Measurements from ENCODE around the gene COL4A1.

COL4A1 gene

DNA sequence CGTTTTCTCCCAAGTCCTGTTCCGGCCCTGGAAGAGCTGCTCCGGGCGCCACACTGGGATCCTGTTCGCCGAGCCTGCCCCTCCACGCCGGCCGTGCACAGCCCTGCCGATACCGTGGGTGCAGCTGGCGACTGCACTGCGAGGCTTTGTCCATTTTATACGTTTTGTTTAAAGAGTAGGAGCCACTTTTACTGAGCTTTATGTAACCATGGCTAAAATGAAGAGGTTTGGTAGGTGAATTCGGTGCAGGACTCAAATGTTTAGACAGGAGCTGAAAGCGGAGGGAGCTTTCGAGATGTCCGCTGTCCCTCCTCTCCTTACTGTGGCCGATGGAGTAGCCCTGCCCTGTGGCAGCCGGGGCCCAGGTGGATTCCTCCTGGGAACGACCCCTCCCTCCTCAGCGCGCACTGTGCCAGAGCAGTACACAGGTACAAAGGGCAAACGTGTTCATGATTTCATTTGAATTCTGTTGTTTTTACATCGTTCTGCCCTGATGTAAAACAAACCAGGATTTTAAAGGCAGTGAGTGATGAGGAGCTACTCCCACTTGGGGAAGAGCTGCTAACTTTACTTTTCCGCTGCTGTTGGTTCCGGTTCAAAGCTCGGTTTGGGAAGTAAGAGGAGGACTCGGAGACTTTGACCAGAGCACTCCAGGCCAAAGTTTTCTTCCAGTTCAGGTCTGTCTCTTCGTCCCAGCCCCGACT is 1.9 kb upstream of the COL4A1 start:
- H3K27ac ChIP-seq, result peak overlapping the region; percentile 96 to 99
- TF ChIP-seq, protein P1, sequence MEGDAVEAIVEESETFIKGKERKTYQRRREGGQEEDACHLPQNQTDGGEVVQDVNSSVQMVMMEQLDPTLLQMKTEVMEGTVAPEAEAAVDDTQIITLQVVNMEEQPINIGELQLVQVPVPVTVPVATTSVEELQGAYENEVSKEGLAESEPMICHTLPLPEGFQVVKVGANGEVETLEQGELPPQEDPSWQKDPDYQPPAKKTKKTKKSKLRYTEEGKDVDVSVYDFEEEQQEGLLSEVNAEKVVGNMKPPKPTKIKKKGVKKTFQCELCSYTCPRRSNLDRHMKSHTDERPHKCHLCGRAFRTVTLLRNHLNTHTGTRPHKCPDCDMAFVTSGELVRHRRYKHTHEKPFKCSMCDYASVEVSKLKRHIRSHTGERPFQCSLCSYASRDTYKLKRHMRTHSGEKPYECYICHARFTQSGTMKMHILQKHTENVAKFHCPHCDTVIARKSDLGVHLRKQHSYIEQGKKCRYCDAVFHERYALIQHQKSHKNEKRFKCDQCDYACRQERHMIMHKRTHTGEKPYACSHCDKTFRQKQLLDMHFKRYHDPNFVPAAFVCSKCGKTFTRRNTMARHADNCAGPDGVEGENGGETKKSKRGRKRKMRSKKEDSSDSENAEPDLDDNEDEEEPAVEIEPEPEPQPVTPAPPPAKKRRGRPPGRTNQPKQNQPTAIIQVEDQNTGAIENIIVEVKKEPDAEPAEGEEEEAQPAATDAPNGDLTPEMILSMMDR (IDR thresholded peaks at IDR 0.05), result no peak
- H3K9me3 ChIP-seq, result no peaks in the 10 kb centered on the region
- intact Hi-C loops (cut with DNase I; ENCODE audit: low total_unique reads), result loop anchor here (10.0 kb wide), 1 partner anchor 84 kb away; no protein-coding TSS in a partner anchor
- peak in 1 of 2 donors; percentile 66 for DNase-seq
- H3K36me3 ChIP-seq, result peaks cover 0 to 11% (median 0%) of the 10 kb centered on the region in 3 donors
- H3K4me1 ChIP-seq, result peaks cover 0 to 60% (median 39%) of the 10 kb centered on the region in 4 donors
- H3K27me3 ChIP-seq, result no peaks in the 10 kb centered on the region
- peak overlapping the region; percentile 79 to 97 for H3K4me3 ChIP-seq

DNA sequence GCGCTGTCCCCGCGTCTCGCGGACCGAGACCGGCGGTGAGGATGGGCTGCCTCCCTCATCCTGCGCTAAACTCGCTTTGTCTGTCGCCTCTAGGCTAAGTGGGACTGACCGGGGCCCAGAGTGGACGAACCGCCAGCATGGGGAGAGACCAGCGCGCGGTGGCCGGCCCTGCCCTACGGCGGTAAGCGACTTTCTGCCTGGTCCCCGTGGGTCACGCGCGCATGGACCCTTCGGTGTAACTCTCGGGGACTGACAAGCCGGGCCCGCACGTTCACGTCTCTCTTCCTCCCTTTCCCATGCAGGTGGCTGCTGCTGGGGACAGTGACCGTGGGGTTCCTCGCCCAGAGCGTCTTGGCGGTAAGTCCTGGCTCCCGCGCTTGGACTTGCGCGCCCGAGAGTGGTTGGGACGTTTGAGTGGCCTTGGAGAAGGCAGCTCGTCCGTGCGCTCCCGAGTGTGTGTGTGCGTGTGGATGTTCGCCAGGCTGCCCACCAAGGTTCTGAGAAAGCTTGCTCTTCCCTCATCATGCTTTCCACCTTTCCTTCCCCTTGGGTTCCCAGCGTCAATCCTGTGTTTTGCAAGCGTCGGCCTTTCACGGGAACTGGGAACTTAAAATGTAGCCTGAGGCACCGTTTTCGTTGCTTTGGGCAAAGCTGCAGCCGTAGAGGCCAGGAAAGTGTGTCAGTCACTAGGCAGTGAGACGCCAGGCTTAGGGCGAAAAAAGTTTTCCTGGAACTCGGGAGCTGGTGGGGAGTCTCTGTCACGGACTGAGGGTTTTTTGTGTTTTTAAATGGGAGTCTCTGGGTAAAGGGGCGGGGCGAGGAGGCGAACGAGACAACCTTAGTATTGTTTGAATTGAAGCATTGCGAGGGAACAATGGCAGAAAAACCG is 1.1 kb upstream of the COL4A1 start:
- no peaks in the 10 kb centered on the region for H3K9me3 ChIP-seq
- TF ChIP-seq, protein P1 (IDR thresholded peaks at IDR 0.05), result no peak
- peak overlapping the region; percentile 96 to 99 for H3K27ac ChIP-seq
- H3K27me3 ChIP-seq, result no peaks in the 10 kb centered on the region
- peak in 1 of 2 donors; percentile 78 for DNase-seq
- peaks cover 0 to 63% (median 43%) of the 10 kb centered on the region in 4 donors for H3K4me1 ChIP-seq
- H3K36me3 ChIP-seq, result peaks cover 0 to 11% (median 0%) of the 10 kb centered on the region in 3 donors
- H3K4me3 ChIP-seq, result peak overlapping the region; percentile 79 to 97
- intact Hi-C loops (cut with DNase I; ENCODE audit: low total_unique reads), result loop anchor here (10.0 kb wide), 1 partner anchor 83 kb away; no protein-coding TSS in a partner anchor

DNA sequence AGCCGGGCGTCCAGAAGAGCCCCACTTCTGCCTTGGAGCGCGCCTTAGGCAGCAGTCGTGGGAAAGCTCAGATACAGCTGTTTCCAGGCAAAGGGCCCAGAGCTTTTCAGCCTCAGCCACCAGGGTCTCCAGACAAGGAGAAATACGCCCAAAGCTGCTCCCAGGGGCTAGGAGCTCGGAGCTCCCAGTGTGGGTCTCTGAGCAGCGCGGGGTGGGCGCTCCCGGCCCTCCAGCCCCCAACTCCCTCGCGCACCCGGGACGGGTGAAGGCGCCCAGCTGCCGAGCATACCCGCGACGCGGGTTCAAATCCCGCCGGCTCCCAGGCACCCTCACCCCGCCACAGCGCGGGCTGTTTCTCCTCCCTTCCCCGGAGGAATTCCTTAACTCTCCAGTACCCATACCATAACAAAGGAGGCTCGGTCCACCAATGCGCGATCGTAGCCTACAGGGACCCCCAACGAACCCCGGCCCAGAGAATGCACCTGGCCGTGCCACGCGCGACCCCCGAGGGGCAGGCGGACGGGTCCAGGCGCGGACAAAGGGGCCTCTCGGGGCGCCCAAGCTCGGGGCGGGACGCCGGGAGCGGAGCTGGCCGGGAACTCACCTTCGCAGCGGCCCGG is 507 bp downstream of the COL4A1 start:
- peak in 1 of 2 donors; percentile 65 for DNase-seq
- intact Hi-C loops (cut with DNase I; ENCODE audit: low total_unique reads), result loop anchor here (10.0 kb wide), 1 partner anchor 82 kb away; no protein-coding TSS in a partner anchor
- Histone ChIP-seq H3K4me1 (peaks cover 0 to 63% (median 42%) of the 10 kb centered on the region in 4 donors), H3K9me3 (no peaks in the 10 kb centered on the region), H3K36me3 (peaks cover 0 to 8% (median 0%) of the 10 kb centered on the region in 3 donors), H3K4me3 (peak overlapping the region; percentile 79 to 97), H3K27me3 (no peaks in the 10 kb centered on the region), H3K27ac (peak overlapping the region; percentile 96 to 99)
- TF ChIP-seq, protein P1 (IDR thresholded peaks at IDR 0.05), result no peak

DNA sequence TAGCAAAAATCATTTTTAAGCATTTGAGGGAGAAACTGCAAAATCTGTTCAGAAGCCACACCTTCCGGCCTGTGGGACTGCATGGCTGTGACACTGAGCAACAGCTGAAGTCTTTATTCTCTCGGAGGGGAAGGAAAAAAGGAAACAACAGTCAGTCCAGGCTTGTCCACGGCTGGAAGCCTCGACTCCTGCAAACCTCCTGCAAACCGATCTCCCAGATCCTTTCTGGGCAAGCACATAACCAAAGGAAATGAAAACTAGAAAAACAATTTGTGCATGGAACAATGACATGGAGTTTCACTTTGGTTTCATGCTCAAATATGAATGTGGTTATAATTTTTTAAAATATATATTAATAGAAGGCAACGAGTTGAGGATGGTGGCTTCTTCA is 1.0 kb downstream of the COL4A1 start:
- Histone ChIP-seq H3K27ac (peak overlapping the region; percentile 96 to 99), H3K4me3 (peak overlapping the region; percentile 79 to 97), H3K9me3 (no peaks in the 10 kb centered on the region), H3K36me3 (peaks cover 0 to 9% (median 0%) of the 10 kb centered on the region in 3 donors), H3K27me3 (no peaks in the 10 kb centered on the region), H3K4me1 (peaks cover 0 to 63% (median 42%) of the 10 kb centered on the region in 4 donors)
- TF ChIP-seq, protein P1 (IDR thresholded peaks at IDR 0.05), result no peak
- intact Hi-C loops (cut with DNase I; ENCODE audit: low total_unique reads), result loop anchor here (10.0 kb wide), 1 partner anchor 81 kb away; no protein-coding TSS in a partner anchor
- DNase-seq, result peak in 1 of 2 donors; percentile 60

DNA sequence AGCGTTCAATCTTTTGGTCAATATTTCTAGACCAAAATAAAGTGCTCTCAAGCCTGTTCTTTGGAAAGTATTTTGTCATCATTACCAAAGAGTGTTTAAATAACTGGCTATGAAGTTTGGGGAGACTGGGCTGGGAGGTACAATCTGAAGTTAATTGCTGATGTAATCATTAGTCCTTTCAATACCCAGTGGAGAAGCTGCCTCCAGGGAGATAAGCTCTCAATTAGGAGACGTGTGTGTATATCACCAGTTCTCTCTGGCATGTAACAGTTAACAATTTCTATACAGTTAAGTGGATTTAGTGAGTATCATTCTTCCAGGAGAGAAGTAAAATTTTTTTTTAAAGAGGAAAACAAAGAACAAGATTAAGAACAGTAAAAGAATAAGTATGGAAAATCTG is 1.4 kb downstream of the COL4A1 start:
- H3K4me3 ChIP-seq, result peak overlapping the region; percentile 79 to 97
- H3K27me3 ChIP-seq, result no peaks in the 10 kb centered on the region
- H3K4me1 ChIP-seq, result peaks cover 0 to 63% (median 41%) of the 10 kb centered on the region in 4 donors
- no peaks in the 10 kb centered on the region for H3K9me3 ChIP-seq
- intact Hi-C loops (cut with DNase I; ENCODE audit: low total_unique reads), result loop anchor here (10.0 kb wide), 1 partner anchor 81 kb away; no protein-coding TSS in a partner anchor
- TF ChIP-seq, protein P1 (IDR thresholded peaks at IDR 0.05), result no peak
- peaks cover 0 to 10% (median 0%) of the 10 kb centered on the region in 3 donors for H3K36me3 ChIP-seq
- peak overlapping the region; percentile 96 to 99 for H3K27ac ChIP-seq
- DNase-seq, result no peak

All from tibial artery (tissue), 4 donors.